IMR-90 (cell line): ENCODE measurements around the gene MPC1.

Experiments
- BHLHE40 ChIP-seq: fragments of 150-350 bp; IDR thresholded peaks from 2 replicates; pipeline ENCODE4 v1.6.1; 2016; ENCODE audit warnings: mild to moderate bottlenecking, low read depth, low read length
- CEBPB ChIP-seq: IDR thresholded peaks from 2 replicates; pipeline ENCODE4 v1.6.1; 2012; ENCODE audit warnings: low read depth, low read length, improper control_type of control experiment
- CTCF ChIP-seq: conservative IDR thresholded peaks from 2 replicates; pipeline ENCODE4 v1.5.1; 2012; ENCODE audit warnings: mild to moderate bottlenecking, low read depth, low read length, improper control_type of control experiment
- FOS ChIP-seq: fragments of 150-350 bp; IDR thresholded peaks from 2 replicates; pipeline ENCODE4 v1.6.1; 2016; ENCODE audit warnings: low read depth, low read length
- MXI1 ChIP-seq: IDR thresholded peaks from 2 replicates; pipeline ENCODE4 v1.6.1; 2012; ENCODE audit warnings: low read depth, mild to moderate bottlenecking, low read length, moderate library complexity, borderline replicate concordance
- POLR2A ChIP-seq: IDR thresholded peaks from 2 replicates; pipeline ENCODE4 v1.6.1; 2012; ENCODE audit warnings: mild to moderate bottlenecking, low read depth, low read length
- RFX5 ChIP-seq: IDR thresholded peaks from 2 replicates; pipeline ENCODE4 v1.8.0; 2012; ENCODE audit warnings: low read depth, mild to moderate bottlenecking, low read length, moderate library complexity
- SMC3 ChIP-seq: fragments of 150-350 bp; IDR thresholded peaks from 2 replicates; pipeline ENCODE4 v1.6.1; 2016; ENCODE audit warnings: low read depth, mild to moderate bottlenecking, antibody characterized with exemption, low read length, moderate library complexity
- USF2 ChIP-seq: fragments of 150-350 bp; IDR thresholded peaks from 2 replicates; pipeline ENCODE4 v1.6.1; 2017; ENCODE audit warnings: mild to moderate bottlenecking, antibody characterized with exemption, low read length, low read depth
- TF ChIP-seq, protein P1 (sequence below): fragments of 150-350 bp; IDR thresholded peaks from 2 replicates; pipeline ENCODE4 v1.6.1; 2016; ENCODE audit warnings: low read depth, mild to moderate bottlenecking, low read length, moderate library complexity, borderline replicate concordance

DNA sequence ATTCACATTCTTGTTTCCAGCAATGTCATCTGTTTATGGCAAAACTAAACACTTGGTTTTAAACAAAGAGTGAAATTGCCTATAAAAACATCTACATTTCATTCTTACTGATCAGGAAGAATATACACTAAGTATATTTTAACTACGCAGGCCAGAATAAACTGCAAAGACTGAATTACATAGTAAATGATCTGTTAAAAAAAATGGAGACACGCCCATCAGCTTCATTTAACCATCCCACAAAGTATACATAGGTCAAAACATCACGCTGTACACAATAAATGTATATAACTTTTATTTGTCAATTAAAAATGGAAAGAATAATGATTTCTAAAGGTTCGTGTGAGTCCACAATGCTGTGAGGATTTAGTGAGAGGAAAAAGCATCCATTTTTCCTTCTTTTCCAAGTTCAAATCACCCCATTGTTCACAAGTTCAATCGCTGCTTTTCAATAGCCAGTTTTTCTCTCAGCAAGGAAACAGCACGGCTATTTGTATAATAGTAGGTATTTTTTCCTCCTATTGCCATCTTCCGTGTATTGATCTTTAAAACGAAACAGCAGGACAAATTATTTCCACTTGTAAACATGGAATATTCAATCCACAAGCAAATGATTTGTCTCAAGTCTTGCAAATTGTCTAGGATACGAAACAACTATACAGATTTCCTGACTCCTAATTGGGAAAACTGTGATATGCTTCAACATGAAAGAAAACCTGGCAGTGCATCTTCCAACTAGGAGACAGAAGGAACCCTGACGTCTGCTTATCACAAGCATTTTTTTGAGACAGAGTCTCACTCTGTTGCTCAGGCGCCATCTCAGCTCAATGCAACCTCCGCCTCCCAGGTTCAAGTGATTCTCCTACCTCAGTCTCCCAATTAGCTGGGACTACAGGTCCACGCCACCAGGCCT lies 51.0 kb downstream of the MPC1 start:
- TF ChIP-seq CTCF: no peak
- TF ChIP-seq USF2: no peak
- TF ChIP-seq POLR2A: no peak
- TF ChIP-seq SMC3: no peak
- no peak for TF ChIP-seq CEBPB
- no peak for TF ChIP-seq FOS
- TF ChIP-seq RFX5: no peak
- TF ChIP-seq MXI1: no peak
- TF ChIP-seq, protein P1, sequence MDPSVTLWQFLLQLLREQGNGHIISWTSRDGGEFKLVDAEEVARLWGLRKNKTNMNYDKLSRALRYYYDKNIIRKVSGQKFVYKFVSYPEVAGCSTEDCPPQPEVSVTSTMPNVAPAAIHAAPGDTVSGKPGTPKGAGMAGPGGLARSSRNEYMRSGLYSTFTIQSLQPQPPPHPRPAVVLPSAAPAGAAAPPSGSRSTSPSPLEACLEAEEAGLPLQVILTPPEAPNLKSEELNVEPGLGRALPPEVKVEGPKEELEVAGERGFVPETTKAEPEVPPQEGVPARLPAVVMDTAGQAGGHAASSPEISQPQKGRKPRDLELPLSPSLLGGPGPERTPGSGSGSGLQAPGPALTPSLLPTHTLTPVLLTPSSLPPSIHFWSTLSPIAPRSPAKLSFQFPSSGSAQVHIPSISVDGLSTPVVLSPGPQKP: no peak
- TF ChIP-seq BHLHE40: no peak
